K562 (cell line): ENCODE measurements around the gene FAM171A1. TPM values are rescaled to one million over a fixed set of nuclear protein-coding genes. Genes with fewer than 3 reads are reported as not detected.

Source experiments
- CTCF ChIP-seq, 3 experiments: IDR thresholded peaks in 2 of 3; conservative IDR thresholded peaks in 1 of 3; 2 replicates each; pipeline ENCODE4 v1.5.1; 2011 to 2012; ENCODE audit warnings: low read length in 3 of 3, mild to moderate bottlenecking in 3 of 3, control low read depth in 2 of 3, improper control_type of control experiment in 1 of 3, inconsistent platforms in 1 of 3, low read depth in 1 of 3, mixed read lengths in 1 of 3, moderate library complexity in 1 of 3; ENCODE audit not compliant: insufficient read depth in 2 of 3
- TEAD2 ChIP-seq: fragments of 450-650 bp; IDR thresholded peaks from 2 replicates; pipeline ENCODE4 v1.6.1; 2016; ENCODE audit warnings: missing genetic modification characterization, control low read depth, missing compliant biosample characterization
- USF2 ChIP-seq: sonication (generic); formaldehyde crosslinking; IDR thresholded peaks from 2 replicates; pipeline ENCODE4 v1.5.0; 2020; ENCODE audit warnings: missing genetic modification reagents
- ZNF398 ChIP-seq: fragments of 250-450 bp; sonication (Bioruptor Pico); IDR thresholded peaks from 2 replicates; pipeline ENCODE4 v1.8.0; 2021; ENCODE audit warnings: moderate library complexity, mild to moderate bottlenecking, inconsistent platforms
- polyA plus RNA-seq, 8 experiments: library from polyadenylated mRNA; depleted of rRNA in 4 of 8; stranded (reverse) in 5 of 8; unstranded in 3 of 8; fragments of >200 nt; fragmentation: Nextera tagmentation in 2 of 8; fragmentation: Illumina TruSeq in 1 of 8; extraction: Ambion mirVana in 2 of 8; extraction: Trizol in 1 of 8; gene quantifications; 2 replicates each; pipeline versions ENCODE4 v1.2.1 to v1.2.3, GENCODE V29; 2011 to 2014; ENCODE audit warnings: inconsistent platforms in 1 of 8, missing spikeins in 1 of 8
- total RNA-seq, 7 experiments: library from RNA; depleted of rRNA in 6 of 7; stranded (reverse); fragments of >200 nt in 6 of 7; fragmentation: Illumina TruSeq in 2 of 7; extraction: Trizol in 2 of 7; gene quantifications; 2 replicates each; pipeline versions ENCODE4 v1.2.1 to v1.2.3, GENCODE V29; 2011 to 2021; ENCODE audit warnings: low replicate concordance in 1 of 7

Gene FAM171A1
- total and polyA plus RNA-seq, 9 of the 15 experiments (the other 6 are each of a cell fraction or from before 2014, with no cell fraction given) = 0.51 to 8.2 (median 4.8) TPM

- no peak for TF ChIP-seq ZNF398 (CRISPR knock-in tag)
- 0 out of 6 replicates have a peak, but pooled peaks of 1 of the 3 experiments have one; percentile 10 for TF ChIP-seq CTCF (IDR thresholded peaks at IDR 0.05 in 2 of 3, conservative IDR thresholded peaks at IDR 0.05 in 1 of 3; ENCODE audit: insufficient read depth in 2 of 3, low read depth in 1 of 3, low read length in 3 of 3)
- TF ChIP-seq USF2 (CRISPR knock-in tag) = peak; percentile 53
- TF ChIP-seq TEAD2 (tag) = no peak
- TF ChIP-seq, all 486 proteins: peak for 5
Measured at GRCh38 chr10:15251791-15252380, 119.2 kb downstream of the FAM171A1 start (continued).
